Cortex of kidney (tissue), 1 donor: ENCODE results near the gene S100A7.
"Not testable (repeated sequence)": the region's sequence is repeated elsewhere in the genome, so short reads cannot be mapped to it uniquely, and the experiment has no call there.

Experiments
- DNase-seq: peaks from one replicate; lab custom pipeline; 2025; lab: John Stamatoyannopoulos, UW

Gene S100A7

GRCh38 chr1:153430561-153430960, 29.9 kb downstream of the S100A7 start:
- no peak for DNase-seq

- DNase-seq = no peak
Measured at GRCh38 chr1:153430166-153430553, 30.3 kb downstream of the S100A7 start.

GRCh38 chr1:153429266-153430165, 30.9 kb downstream of the S100A7 start:
- DNase-seq = no peak

DNA sequence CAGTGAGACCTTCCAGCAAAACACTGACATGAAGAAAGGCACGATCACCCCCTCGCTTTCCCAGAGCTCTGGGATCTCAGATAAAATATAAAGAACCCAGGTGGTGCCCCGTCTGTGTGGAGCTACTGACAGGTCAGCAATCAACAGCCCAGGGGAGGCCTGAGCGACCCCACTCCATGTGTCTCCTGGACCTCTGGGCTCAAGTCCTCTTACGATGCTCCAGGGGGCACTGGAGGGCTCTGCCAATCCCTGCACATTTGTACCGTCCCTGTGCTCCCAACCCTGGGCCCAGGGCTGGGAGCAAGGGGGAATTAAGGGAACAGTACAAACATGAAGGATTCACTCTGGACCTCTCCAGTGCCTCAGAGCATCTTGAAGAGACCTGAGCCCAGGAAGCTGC, 31.7 kb downstream of the S100A7 start:
- DNase-seq = no peak

- DNase-seq = no peak
Measured at GRCh38 chr1:153428073-153428638, 32.3 kb downstream of the S100A7 start.

GRCh38 chr1:153426809-153427208, 33.6 kb downstream of the S100A7 start:
- no peak for DNase-seq

DNA sequence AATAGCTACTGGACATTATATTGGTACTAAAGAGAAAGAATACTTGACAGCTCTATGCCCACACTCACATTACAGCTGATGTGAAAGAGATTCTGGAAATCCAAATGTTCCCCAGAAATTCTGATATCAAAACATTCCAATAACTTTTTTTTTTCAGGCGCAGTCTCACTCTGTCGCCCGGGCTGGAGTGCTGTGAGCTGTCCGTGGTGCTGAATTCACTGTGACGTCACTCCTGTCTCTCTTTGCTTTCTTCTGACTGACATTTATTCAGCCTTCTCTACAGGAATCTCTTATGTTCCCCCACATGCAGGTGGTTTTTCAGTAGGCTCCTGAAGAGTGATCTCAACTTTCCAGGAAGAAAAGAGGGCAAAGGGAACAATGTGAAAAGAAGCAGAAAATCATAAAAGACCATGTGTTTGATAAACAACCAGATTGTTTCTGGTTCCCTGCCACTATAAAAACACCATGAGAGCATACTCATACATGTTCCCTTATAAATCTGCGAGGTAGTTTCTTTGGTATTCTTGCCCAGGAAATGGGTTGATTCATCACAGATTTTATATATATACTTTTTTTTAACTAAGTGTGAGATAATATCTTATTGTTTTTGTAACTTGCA, 37.9 kb downstream of the S100A7 start:
- no peak for DNase-seq

GRCh38 chr1:153420306-153420705, 40.1 kb downstream of the S100A7 start:
- DNase-seq = no peak

GRCh38 chr1:153419436-153419793, 41.0 kb downstream of the S100A7 start:
- not testable (repeated sequence) for DNase-seq

- not testable (repeated sequence) for DNase-seq
Measured at GRCh38 chr1:153418758-153419435, 41.6 kb downstream of the S100A7 start.

DNA sequence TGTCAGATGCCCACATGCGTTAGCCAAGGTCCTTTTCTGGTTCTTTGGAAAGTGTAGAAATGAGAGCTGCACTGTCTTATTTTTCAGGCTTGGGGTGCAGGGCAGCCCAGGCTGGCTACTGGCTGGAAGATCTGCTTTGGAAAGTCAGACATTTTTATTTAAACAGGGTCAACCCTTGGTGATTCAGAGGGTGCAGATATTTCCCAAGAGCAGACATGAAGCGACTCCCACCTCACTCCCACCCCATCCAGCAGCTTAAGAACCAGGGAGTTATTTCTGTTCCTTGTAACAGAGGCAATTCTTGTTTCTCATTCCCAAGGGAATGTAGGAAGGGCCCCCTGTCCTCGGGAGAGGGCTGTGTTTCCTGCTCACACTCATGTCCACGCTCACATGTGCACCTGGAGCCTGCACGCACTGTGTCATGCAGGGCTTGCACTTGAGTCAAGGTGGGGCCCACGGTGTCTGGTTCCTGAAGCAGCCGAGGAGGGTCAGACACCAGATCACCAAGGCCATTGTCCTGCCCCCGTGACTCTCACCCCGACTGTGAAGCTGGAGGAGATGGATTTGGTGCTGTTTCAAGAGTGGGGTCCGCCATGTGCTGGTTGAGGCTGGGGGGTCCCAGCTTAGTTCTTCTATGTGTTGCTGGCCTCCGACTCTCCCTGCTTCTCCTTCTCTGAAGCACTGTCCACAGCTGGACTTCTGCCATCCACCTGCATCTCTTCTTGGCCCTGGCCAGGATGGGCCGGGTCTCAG, 43.1 kb downstream of the S100A7 start:
- no peak for DNase-seq

GRCh38 chr1:153415850-153416570, 44.4 kb downstream of the S100A7 start, which contains the start of gene S100A7A:
S100A7A (plus strand) TSS chr1:153416520; CDS start chr1:153418083, 1,563 bp downstream.
- DNase-seq = no peak

GRCh38 chr1:153413961-153414360, 46.5 kb downstream of the S100A7 start:
- DNase-seq = not testable (repeated sequence)
